ENCODE measurements around the gene BRSK1. TPM values are rescaled to one million over a fixed set of nuclear protein-coding genes. Genes with fewer than 3 reads are reported as not detected.

Gene BRSK1
- total and polyA plus RNA-seq, 7 donors, result 0.14 to 1.1 (median 0.77) TPM

GRCh38 chr19:55358943-55359908 is 75.4 kb downstream of the BRSK1 start:
- no peaks in the 10 kb centered on the region for H3K4me1 ChIP-seq
- no peaks in the 10 kb centered on the region for H3K36me3 ChIP-seq (ENCODE audit: insufficient read depth in 1 of 2, low read depth in 1 of 2)
- no peak for ATAC-seq
- intact Hi-C loops (cut with DNase I), result no loop called here
- no peak overlapping the region for H3K4me3 ChIP-seq
- TF ChIP-seq CTCF (IDR thresholded peaks at IDR 0.05), result no peak
- WGBS, 3 donors, result 47 to 55% (median 53%) methylated on average over 31 to 32 of the region's 32 CpGs
- no peak overlapping the region for H3K27ac ChIP-seq
- DNase-seq, result no peak
- H3K9me3 ChIP-seq, result no peaks in the 10 kb centered on the region
- peaks cover 0 to 33% (median 14%) of the 10 kb centered on the region in 3 donors for H3K27me3 ChIP-seq (ENCODE audit: insufficient read depth in 3 of 3, low read length in 2 of 3)

GRCh38 chr19:55360902-55361301 is 77.1 kb downstream of the BRSK1 start:
- TF ChIP-seq CTCF (IDR thresholded peaks at IDR 0.05), result no peak
- ATAC-seq (no peak), DNase-seq (no peak)
- Histone ChIP-seq H3K4me3 (no peak overlapping the region), H3K27me3 (ENCODE audit: insufficient read depth in 3 of 3, low read length in 2 of 3) (peaks cover 0 to 22% (median 11%) of the 10 kb centered on the region in 3 donors), H3K9me3 (no peaks in the 10 kb centered on the region), H3K4me1 (no peaks in the 10 kb centered on the region), H3K36me3 (ENCODE audit: insufficient read depth in 1 of 2, low read depth in 1 of 2) (no peaks in the 10 kb centered on the region), H3K27ac (no peak overlapping the region)
- intact Hi-C loops (cut with DNase I), result no loop called here
- 88 to 90% (median 89%) methylated on average over 16 of the region's 16 CpGs for WGBS, 3 donors

Other genes starting within 250 kb of the BRSK1 start
- gene GP6, start 245.7 kb upstream of the BRSK1 start, total RNA-seq, result under 1 TPM in 2 of 4 donors, not detected in 2; 0.18 to 0.28 TPM
- under 1 TPM; 0.09 to 0.38 (median 0.10) TPM for gene GP6, start 245.7 kb upstream of the BRSK1 start, polyA plus RNA-seq
- 10 to 100 TPM in 3 of 4 donors, 1 to 10 TPM in 1; 4.5 to 18.0 (median 12.9) TPM for gene RDH13, start 220.8 kb upstream of the BRSK1 start, total RNA-seq
- 10 to 100 TPM; 11.5 to 15.1 (median 13.1) TPM for gene RDH13, start 220.8 kb upstream of the BRSK1 start, polyA plus RNA-seq
- 1 to 10 TPM in 2 of 4 donors, under 1 TPM in 2; 0.53 to 2.5 (median 0.93) TPM for gene EPS8L1, start 208.1 kb upstream of the BRSK1 start, total RNA-seq
- gene EPS8L1, start 208.1 kb upstream of the BRSK1 start, polyA plus RNA-seq, result 1 to 10 TPM in 2 of 3 donors, under 1 TPM in 1; 0.97 to 1.9 (median 1.4) TPM
- 10 to 100 TPM; 20.5 to 35.3 (median 24.8) TPM for gene PPP1R12C, start 166.4 kb upstream of the BRSK1 start, total RNA-seq
- gene PPP1R12C, start 166.4 kb upstream of the BRSK1 start, polyA plus RNA-seq, result 10 to 100 TPM; 28.5 to 59.1 (median 44.4) TPM
- gene TNNT1, start 134.8 kb upstream of the BRSK1 start, total RNA-seq, result 1,000 to 10,000 TPM; 7,142 to 9,723 (median 8,305) TPM
- over 10,000 TPM in 2 of 3 donors, 1,000 to 10,000 TPM in 1; 4,522 to 12,694 (median 10,175) TPM for gene TNNT1, start 134.8 kb upstream of the BRSK1 start, polyA plus RNA-seq
- gene TNNI3, start 126.3 kb upstream of the BRSK1 start, total RNA-seq, result 10 to 100 TPM in 1 of 4 donors, 1 to 10 TPM in 3; 5.0 to 16.2 (median 7.4) TPM
- 10 to 100 TPM; 13.4 to 17.4 (median 15.2) TPM for gene TNNI3, start 126.3 kb upstream of the BRSK1 start, polyA plus RNA-seq
- gene DNAAF3, start 117.4 kb upstream of the BRSK1 start, total RNA-seq, result not detected
- gene DNAAF3, start 117.4 kb upstream of the BRSK1 start, polyA plus RNA-seq, result under 1 TPM; 0.06 to 0.47 (median 0.34) TPM
- gene SYT5, start 103.7 kb upstream of the BRSK1 start, total RNA-seq, result not detected
- gene SYT5, start 103.7 kb upstream of the BRSK1 start, polyA plus RNA-seq, result under 1 TPM in 2 of 3 donors, not detected in 1; 0.03 to 0.13 TPM
- under 1 TPM in 3 of 4 donors, not detected in 1; 0.15 to 0.18 (median 0.17) TPM for gene PTPRH, start 74.5 kb upstream of the BRSK1 start, total RNA-seq
- under 1 TPM; 0.04 to 0.12 (median 0.05) TPM for gene PTPRH, start 74.5 kb upstream of the BRSK1 start, polyA plus RNA-seq
- 1 to 10 TPM; 2.0 to 2.4 (median 2.3) TPM for gene TMEM86B, start 55.2 kb upstream of the BRSK1 start, total RNA-seq
- gene TMEM86B, start 55.2 kb upstream of the BRSK1 start, polyA plus RNA-seq, result 1 to 10 TPM in 2 of 3 donors, under 1 TPM in 1; 0.68 to 2.1 (median 1.2) TPM
- 10 to 100 TPM; 38.1 to 51.8 (median 43.9) TPM for gene PPP6R1, start 25.0 kb upstream of the BRSK1 start, total RNA-seq
- gene PPP6R1, start 25.0 kb upstream of the BRSK1 start, polyA plus RNA-seq, result 10 to 100 TPM; 27.9 to 72.3 (median 50.0) TPM
- 10 to 100 TPM; 23.0 to 34.0 (median 28.6) TPM for gene HSPBP1, start 3.9 kb upstream of the BRSK1 start, total RNA-seq
- gene HSPBP1, start 3.9 kb upstream of the BRSK1 start, polyA plus RNA-seq, result 10 to 100 TPM; 41.8 to 98.2 (median 65.6) TPM
- gene TMEM150B, start 41.3 kb downstream of the BRSK1 start, total RNA-seq, result 1 to 10 TPM in 1 of 4 donors, under 1 TPM in 3; 0.38 to 1.1 (median 0.57) TPM
- gene TMEM150B, start 41.3 kb downstream of the BRSK1 start, polyA plus RNA-seq, result under 1 TPM; 0.08 to 0.30 (median 0.23) TPM
- 1 to 10 TPM; 3.9 to 5.7 (median 4.6) TPM for gene KMT5C, start 55.9 kb downstream of the BRSK1 start, total RNA-seq
- 1 to 10 TPM; 1.8 to 2.6 (median 2.4) TPM for gene KMT5C, start 55.9 kb downstream of the BRSK1 start, polyA plus RNA-seq
- gene COX6B2, start 70.7 kb downstream of the BRSK1 start, total RNA-seq, result not detected
- gene COX6B2, start 70.7 kb downstream of the BRSK1 start, polyA plus RNA-seq, result under 1 TPM in 1 of 3 donors, not detected in 2; 0.04 TPM
- gene GARIN5B, start 79.3 kb downstream of the BRSK1 start, total RNA-seq, result not detected
- gene GARIN5B, start 79.3 kb downstream of the BRSK1 start, polyA plus RNA-seq, result not detected
- gene IL11, start 86.5 kb downstream of the BRSK1 start, total RNA-seq, result not detected
- under 1 TPM in 1 of 3 donors, not detected in 2; 0.06 TPM for gene IL11, start 86.5 kb downstream of the BRSK1 start, polyA plus RNA-seq
- not detected for gene TMEM190, start 92.8 kb downstream of the BRSK1 start, total RNA-seq
- not detected for gene TMEM190, start 92.8 kb downstream of the BRSK1 start, polyA plus RNA-seq
- gene TMEM238, start 100.3 kb downstream of the BRSK1 start, total RNA-seq, result 1 to 10 TPM in 2 of 4 donors, under 1 TPM in 2; 0.28 to 2.9 (median 0.91) TPM
- under 1 TPM in 2 of 3 donors, not detected in 1; 0.10 to 0.17 TPM for gene TMEM238, start 100.3 kb downstream of the BRSK1 start, polyA plus RNA-seq
- 100 to 1,000 TPM; 548 to 810 (median 665) TPM for gene RPL28, start 101.9 kb downstream of the BRSK1 start, total RNA-seq
- gene RPL28, start 101.9 kb downstream of the BRSK1 start, polyA plus RNA-seq, result 1,000 to 10,000 TPM in 1 of 3 donors, 100 to 1,000 TPM in 2; 547 to 1,362 (median 786) TPM
- gene UBE2S, start 123.8 kb downstream of the BRSK1 start, total RNA-seq, result 10 to 100 TPM; 15.4 to 26.7 (median 21.2) TPM
- 10 to 100 TPM in 2 of 3 donors, 1 to 10 TPM in 1; 5.6 to 22.8 (median 16.6) TPM for gene UBE2S, start 123.8 kb downstream of the BRSK1 start, polyA plus RNA-seq
- not detected for gene SHISA7, start 159.3 kb downstream of the BRSK1 start, total RNA-seq
- under 1 TPM in 1 of 3 donors, not detected in 2; 0.01 TPM for gene SHISA7, start 159.3 kb downstream of the BRSK1 start, polyA plus RNA-seq
- 10 to 100 TPM; 32.0 to 78.0 (median 48.1) TPM for gene ISOC2, start 177.6 kb downstream of the BRSK1 start, total RNA-seq
- 100 to 1,000 TPM in 2 of 3 donors, 10 to 100 TPM in 1; 78.7 to 177 (median 109) TPM for gene ISOC2, start 177.6 kb downstream of the BRSK1 start, polyA plus RNA-seq
- not detected for gene C19orf85, start 180.8 kb downstream of the BRSK1 start, total RNA-seq
- gene C19orf85, start 180.8 kb downstream of the BRSK1 start, polyA plus RNA-seq, result not detected
- gene ZNF628, start 192.6 kb downstream of the BRSK1 start, total RNA-seq, result 10 to 100 TPM in 2 of 4 donors, 1 to 10 TPM in 2; 5.9 to 14.3 (median 11.5) TPM
- 10 to 100 TPM; 11.8 to 12.4 (median 12.2) TPM for gene ZNF628, start 192.6 kb downstream of the BRSK1 start, polyA plus RNA-seq
- 1 to 10 TPM; 2.6 to 6.3 (median 4.5) TPM for gene NAT14, start 201.2 kb downstream of the BRSK1 start, total RNA-seq
- gene NAT14, start 201.2 kb downstream of the BRSK1 start, polyA plus RNA-seq, result 1 to 10 TPM; 2.0 to 4.2 (median 3.6) TPM
- 1 to 10 TPM; 1.2 to 4.6 (median 1.9) TPM for gene SSC5D, start 204.4 kb downstream of the BRSK1 start, total RNA-seq
- gene SSC5D, start 204.4 kb downstream of the BRSK1 start, polyA plus RNA-seq, result under 1 TPM; 0.11 to 0.35 (median 0.16) TPM